KMS-11 (cell line): Measurements from ENCODE around the gene NCAM2.

Experiments used
- H2AFZ ChIP-seq: fragments of 200-600 bp; sonication (generic); 2 replicates; pipeline ENCODE4 v1.6.1; 2016; ENCODE audit warnings: antibody characterized with exemption, mixed run types, low read depth
- H3K27ac ChIP-seq: fragments of 200-600 bp; sonication (generic); 2 replicates; pipeline ENCODE4 v1.6.1; 2016; ENCODE audit warnings: mild to moderate bottlenecking, mixed run types
- H3K27me3 ChIP-seq: fragments of 200-600 bp; sonication (generic); 2 replicates; pipeline ENCODE4 v1.6.1; 2017; ENCODE audit warnings: mild to moderate bottlenecking, low read depth, mixed run types, moderate library complexity; ENCODE audit not compliant: insufficient read depth
- H3K36me3 ChIP-seq: fragments of 200-600 bp; sonication (generic); 2 replicates; pipeline ENCODE4 v1.6.1; 2017; ENCODE audit warnings: mild to moderate bottlenecking, mixed run types; ENCODE audit not compliant: insufficient read depth
- H3K4me1 ChIP-seq: fragments of 200-600 bp; sonication (generic); 2 replicates; pipeline ENCODE4 v1.6.1; 2016; ENCODE audit warnings: mild to moderate bottlenecking, low read depth, mixed run types; ENCODE audit not compliant: poor library complexity, severe bottlenecking
- H3K4me2 ChIP-seq: fragments of 200-600 bp; sonication (generic); 2 replicates; pipeline ENCODE4 v1.7.0; 2016; ENCODE audit warnings: mild to moderate bottlenecking, mixed run types
- H3K4me3 ChIP-seq: fragments of 200-600 bp; sonication (generic); IDR thresholded peaks from 2 replicates; pipeline ENCODE4 v1.6.1; 2017; ENCODE audit warnings: low read depth, low read length, mixed read lengths; ENCODE audit not compliant: insufficient read depth
- H3K79me2 ChIP-seq: fragments of 200-600 bp; sonication (generic); 2 replicates; pipeline ENCODE4 v1.6.1; 2016; ENCODE audit warnings: low read depth, mixed run types; ENCODE audit not compliant: insufficient read depth
- H3K9ac ChIP-seq: fragments of 200-600 bp; sonication (generic); 2 replicates; pipeline ENCODE4 v1.6.1; 2016; ENCODE audit warnings: mild to moderate bottlenecking, mixed run types
- H4K20me1 ChIP-seq: fragments of 200-600 bp; sonication (generic); 2 replicates; pipeline ENCODE4 v1.6.1; 2016; ENCODE audit warnings: mild to moderate bottlenecking, mixed run types; ENCODE audit not compliant: insufficient read depth
- TF ChIP-seq, protein P1 (sequence below): fragments of 200-600 bp; sonication (generic); conservative IDR thresholded peaks from 2 replicates; pipeline ENCODE4 v1.6.1; 2017; ENCODE audit warnings: low read depth, mild to moderate bottlenecking, antibody characterized with exemption, low read length, moderate library complexity, mixed read lengths

The NCAM2 gene

DNA sequence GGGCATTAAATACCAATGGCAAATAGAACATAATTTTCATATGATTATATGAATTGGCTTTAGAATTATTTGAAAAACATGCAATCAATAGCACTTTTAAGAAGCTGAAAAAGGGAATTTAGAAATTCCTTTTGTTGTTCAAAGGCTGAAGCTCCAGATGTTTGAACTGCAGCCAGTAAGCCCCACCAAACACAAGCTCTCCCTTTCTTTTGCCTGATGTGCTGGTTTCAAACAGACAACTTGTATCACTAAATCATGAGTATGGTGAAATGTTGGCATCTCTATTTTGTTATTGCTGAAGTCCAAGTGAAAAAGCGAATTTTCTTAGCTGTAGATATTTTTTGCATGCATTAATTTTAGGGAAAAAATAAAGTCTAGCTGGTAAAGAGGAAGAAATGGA is 27.5 kb upstream of the NCAM2 start:
- H3K4me1 ChIP-seq = no peaks in the 10 kb centered on the region
- H3K79me2 ChIP-seq = no peaks in the 10 kb centered on the region
- H4K20me1 ChIP-seq = no peaks in the 10 kb centered on the region
- no peaks in the 10 kb centered on the region for H3K27me3 ChIP-seq
- no peak overlapping the region for H2AFZ ChIP-seq
- H3K4me3 ChIP-seq = no peak overlapping the region
- H3K36me3 ChIP-seq = no peaks in the 10 kb centered on the region
- TF ChIP-seq, protein P1, sequence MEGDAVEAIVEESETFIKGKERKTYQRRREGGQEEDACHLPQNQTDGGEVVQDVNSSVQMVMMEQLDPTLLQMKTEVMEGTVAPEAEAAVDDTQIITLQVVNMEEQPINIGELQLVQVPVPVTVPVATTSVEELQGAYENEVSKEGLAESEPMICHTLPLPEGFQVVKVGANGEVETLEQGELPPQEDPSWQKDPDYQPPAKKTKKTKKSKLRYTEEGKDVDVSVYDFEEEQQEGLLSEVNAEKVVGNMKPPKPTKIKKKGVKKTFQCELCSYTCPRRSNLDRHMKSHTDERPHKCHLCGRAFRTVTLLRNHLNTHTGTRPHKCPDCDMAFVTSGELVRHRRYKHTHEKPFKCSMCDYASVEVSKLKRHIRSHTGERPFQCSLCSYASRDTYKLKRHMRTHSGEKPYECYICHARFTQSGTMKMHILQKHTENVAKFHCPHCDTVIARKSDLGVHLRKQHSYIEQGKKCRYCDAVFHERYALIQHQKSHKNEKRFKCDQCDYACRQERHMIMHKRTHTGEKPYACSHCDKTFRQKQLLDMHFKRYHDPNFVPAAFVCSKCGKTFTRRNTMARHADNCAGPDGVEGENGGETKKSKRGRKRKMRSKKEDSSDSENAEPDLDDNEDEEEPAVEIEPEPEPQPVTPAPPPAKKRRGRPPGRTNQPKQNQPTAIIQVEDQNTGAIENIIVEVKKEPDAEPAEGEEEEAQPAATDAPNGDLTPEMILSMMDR = no peak
- H3K27ac ChIP-seq = no peak overlapping the region
- no peak overlapping the region for H3K9ac ChIP-seq
- H3K4me2 ChIP-seq = no peak overlapping the region

DNA sequence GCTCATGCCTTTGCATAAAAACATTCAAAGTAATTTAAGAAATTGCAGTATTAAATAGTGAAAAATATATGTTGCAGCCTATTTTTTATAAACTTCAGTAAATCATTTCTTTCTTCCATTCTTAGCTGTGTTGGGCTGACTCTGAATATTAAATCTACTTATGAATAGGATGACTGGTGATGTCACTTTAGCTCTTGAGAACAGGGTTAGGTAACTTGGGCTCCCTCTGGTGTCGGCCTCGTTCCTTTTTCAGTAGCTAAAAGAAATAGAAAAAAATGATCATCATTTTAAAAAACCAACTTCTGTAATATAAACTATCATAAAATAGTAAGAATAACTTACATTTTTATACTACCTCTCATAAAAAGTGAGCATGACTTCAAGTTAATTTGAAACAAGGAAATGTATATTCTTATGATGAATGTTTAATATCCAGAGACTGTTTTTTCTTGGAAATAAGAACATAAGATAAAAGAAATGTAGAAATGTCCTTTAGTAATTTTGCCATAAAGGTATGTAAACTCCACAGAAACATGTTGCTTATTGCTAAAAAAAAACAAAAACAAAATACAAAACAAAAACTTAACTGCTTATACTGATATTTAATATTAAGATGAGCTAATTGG is 26.8 kb upstream of the NCAM2 start:
- Histone ChIP-seq H3K27me3 (no peaks in the 10 kb centered on the region), H3K27ac (no peak overlapping the region), H3K79me2 (no peaks in the 10 kb centered on the region), H3K4me3 (no peak overlapping the region), H3K4me1 (no peaks in the 10 kb centered on the region), H4K20me1 (no peaks in the 10 kb centered on the region), H3K36me3 (no peaks in the 10 kb centered on the region), H3K4me2 (no peak overlapping the region), H2AFZ (no peak overlapping the region), H3K9ac (no peak overlapping the region)
- TF ChIP-seq, protein P1 = peak; percentile 70

DNA sequence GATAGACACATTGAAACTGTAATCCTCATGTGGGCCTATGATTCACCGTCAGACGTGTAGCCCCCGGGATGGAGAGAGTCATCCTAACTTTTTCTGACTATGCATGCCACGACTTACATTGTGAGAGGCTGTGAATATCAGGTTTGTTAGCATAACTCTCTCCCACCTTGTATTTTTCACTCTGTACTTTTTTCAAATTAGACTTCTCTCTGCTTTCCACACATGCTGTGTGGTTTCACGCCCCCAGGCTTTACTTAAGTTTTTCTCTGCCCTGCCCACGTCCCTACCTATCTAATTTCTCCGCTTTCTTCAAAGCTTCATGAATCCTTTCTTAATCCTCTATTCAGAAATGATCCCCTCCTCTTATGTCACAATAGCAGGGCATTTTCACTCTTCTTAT is 3.4 kb upstream of the NCAM2 start:
- TF ChIP-seq, protein P1 = no peak
- Histone ChIP-seq H3K36me3 (no peaks in the 10 kb centered on the region), H3K4me3 (no peak overlapping the region), H4K20me1 (no peaks in the 10 kb centered on the region), H3K4me1 (peaks cover 6% of the 10 kb centered on the region), H2AFZ (no peak overlapping the region), H3K27me3 (no peaks in the 10 kb centered on the region), H3K4me2 (no peak overlapping the region), H3K9ac (no peak overlapping the region), H3K79me2 (no peaks in the 10 kb centered on the region), H3K27ac (no peak overlapping the region)

DNA sequence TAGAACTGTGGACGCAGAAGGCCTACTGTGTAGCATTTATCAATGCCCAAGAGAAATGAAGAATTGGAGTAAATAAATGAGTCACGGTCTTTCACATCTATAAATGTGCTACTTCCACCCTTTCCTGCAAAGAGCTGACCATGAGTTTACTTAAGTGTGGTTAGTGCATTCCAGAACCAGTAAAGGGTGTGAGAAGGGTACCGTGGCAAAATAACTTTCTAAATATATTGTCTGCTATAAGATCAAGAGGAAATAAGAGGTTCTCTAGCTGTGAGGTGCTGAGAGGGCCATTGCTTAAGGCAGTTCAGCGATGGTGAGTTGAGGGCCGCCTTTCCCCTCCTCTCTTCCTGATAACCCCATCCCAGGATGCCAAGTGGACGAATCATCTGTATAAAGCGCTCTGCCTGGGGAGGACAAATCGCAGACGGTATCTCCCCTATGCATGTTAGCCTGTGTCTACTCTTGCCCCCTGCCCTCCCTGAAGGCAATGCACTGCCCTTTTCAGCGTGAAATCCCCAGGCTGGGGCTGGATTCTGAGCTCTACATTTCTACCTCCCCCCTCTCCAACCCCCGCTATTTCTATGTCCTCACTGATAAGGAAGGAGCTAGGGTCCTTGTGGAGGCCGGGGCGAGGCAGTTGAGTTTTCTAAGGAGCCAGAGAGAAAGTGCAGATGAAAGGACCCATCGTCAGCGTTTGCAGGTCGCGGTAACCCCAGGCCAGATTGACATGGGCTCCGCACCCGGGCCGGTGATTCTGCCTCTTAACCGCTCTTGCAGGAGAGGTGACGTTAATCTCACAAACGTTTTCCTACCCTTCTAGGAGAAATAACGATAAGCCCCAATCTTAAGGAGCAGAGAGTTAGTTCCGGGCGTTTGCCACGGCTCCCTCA is 1.5 kb upstream of the NCAM2 start:
- Histone ChIP-seq H3K4me3 (no peak overlapping the region), H2AFZ (no peak overlapping the region), H3K27ac (no peak overlapping the region), H3K4me1 (peaks cover 6% of the 10 kb centered on the region), H3K79me2 (no peaks in the 10 kb centered on the region), H3K36me3 (no peaks in the 10 kb centered on the region), H3K4me2 (no peak overlapping the region), H3K9ac (no peak overlapping the region), H4K20me1 (no peaks in the 10 kb centered on the region), H3K27me3 (no peaks in the 10 kb centered on the region)
- TF ChIP-seq, protein P1 = no peak
